Lower leg skin (tissue), 3 donors: ENCODE measurements around the gene RING1.

Experiments used
- POLR2A ChIP-seq, 2 donors: fragments of 450-650 bp; IDR thresholded peaks; one replicate each; pipeline ENCODE4 v1.6.1; 2016 to 2017; ENCODE audit warnings: antibody characterized with exemption in 2 of 2, mild to moderate bottlenecking in 1 of 2, moderate library complexity in 1 of 2
- TF ChIP-seq, protein P1 (sequence below), 3 donors: fragments of 450-650 bp; IDR thresholded peaks; one replicate each; pipeline ENCODE4 v1.5.1; 2016; ENCODE audit warnings: antibody characterized with exemption in 3 of 3, mild to moderate bottlenecking in 3 of 3, moderate library complexity in 2 of 3

GRCh38 chr6:33243476-33243875 lies 35.2 kb downstream of the RING1 start:
- TF ChIP-seq, protein P1, sequence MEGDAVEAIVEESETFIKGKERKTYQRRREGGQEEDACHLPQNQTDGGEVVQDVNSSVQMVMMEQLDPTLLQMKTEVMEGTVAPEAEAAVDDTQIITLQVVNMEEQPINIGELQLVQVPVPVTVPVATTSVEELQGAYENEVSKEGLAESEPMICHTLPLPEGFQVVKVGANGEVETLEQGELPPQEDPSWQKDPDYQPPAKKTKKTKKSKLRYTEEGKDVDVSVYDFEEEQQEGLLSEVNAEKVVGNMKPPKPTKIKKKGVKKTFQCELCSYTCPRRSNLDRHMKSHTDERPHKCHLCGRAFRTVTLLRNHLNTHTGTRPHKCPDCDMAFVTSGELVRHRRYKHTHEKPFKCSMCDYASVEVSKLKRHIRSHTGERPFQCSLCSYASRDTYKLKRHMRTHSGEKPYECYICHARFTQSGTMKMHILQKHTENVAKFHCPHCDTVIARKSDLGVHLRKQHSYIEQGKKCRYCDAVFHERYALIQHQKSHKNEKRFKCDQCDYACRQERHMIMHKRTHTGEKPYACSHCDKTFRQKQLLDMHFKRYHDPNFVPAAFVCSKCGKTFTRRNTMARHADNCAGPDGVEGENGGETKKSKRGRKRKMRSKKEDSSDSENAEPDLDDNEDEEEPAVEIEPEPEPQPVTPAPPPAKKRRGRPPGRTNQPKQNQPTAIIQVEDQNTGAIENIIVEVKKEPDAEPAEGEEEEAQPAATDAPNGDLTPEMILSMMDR (IDR thresholded peaks at IDR 0.05): no peak
- no peak for TF ChIP-seq POLR2A (IDR thresholded peaks at IDR 0.05)
